ENCODE measurements around the gene ATXN1.

The ATXN1 gene

GRCh38 chr6:16372029-16372776 is 389.1 kb downstream of the ATXN1 start:
- Histone ChIP-seq H3K4me3 (replicated peaks; ENCODE audit: insufficient read depth, low read length) (no peak overlapping the region), H3K27ac (replicated peaks) (no peak overlapping the region), H3K27me3 (ENCODE audit: insufficient read depth, poor library complexity, severe bottlenecking) (no peaks in the 10 kb centered on the region)
- no peak for DNase-seq (ENCODE audit: low read depth in 1 of 2, low spot score in 1 of 2)
- TF ChIP-seq POLR2AphosphoS5 (IDR thresholded peaks at IDR 0.05; ENCODE audit: low read depth) (no peak), GABPA (IDR thresholded peaks at IDR 0.05; ENCODE audit: low read depth) (no peak)

- H3K27ac ChIP-seq (replicated peaks), result no peak overlapping the region
- no peak for DNase-seq (ENCODE audit: low read depth in 1 of 2, low spot score in 1 of 2)
- H3K27me3 ChIP-seq (ENCODE audit: insufficient read depth, poor library complexity, severe bottlenecking), result no peaks in the 10 kb centered on the region
- TF ChIP-seq REST (IDR thresholded peaks at IDR 0.05; ENCODE audit: insufficient replicate concordance, low read depth) (no peak), POLR2AphosphoS5 (IDR thresholded peaks at IDR 0.05; ENCODE audit: low read depth) (no peak), CTCF (IDR thresholded peaks at IDR 0.05; ENCODE audit: insufficient read depth, low read length) (no peak), GABPA (IDR thresholded peaks at IDR 0.05; ENCODE audit: low read depth) (no peak), SPI1 (IDR thresholded peaks at IDR 0.05; ENCODE audit: borderline replicate concordance, low read depth) (no peak)
- H3K4me3 ChIP-seq (replicated peaks; ENCODE audit: insufficient read depth, low read length), result no peak overlapping the region
Measured at GRCh38 chr6:16371401-16371800, 389.9 kb downstream of the ATXN1 start.

GRCh38 chr6:16370943-16371342 is 390.3 kb downstream of the ATXN1 start:
- no peak for TF ChIP-seq GABPA (IDR thresholded peaks at IDR 0.05; ENCODE audit: low read depth)
- TF ChIP-seq CTCF (IDR thresholded peaks at IDR 0.05; ENCODE audit: insufficient read depth, low read length), result no peak
- TF ChIP-seq POLR2AphosphoS5 (IDR thresholded peaks at IDR 0.05; ENCODE audit: low read depth), result no peak
- no peak for TF ChIP-seq SPI1 (IDR thresholded peaks at IDR 0.05; ENCODE audit: borderline replicate concordance, low read depth)
- no peak for TF ChIP-seq REST (IDR thresholded peaks at IDR 0.05; ENCODE audit: insufficient replicate concordance, low read depth)
- DNase-seq (ENCODE audit: low read depth in 1 of 2, low spot score in 1 of 2), result no peak
- no peaks in the 10 kb centered on the region for H3K27me3 ChIP-seq (ENCODE audit: insufficient read depth, poor library complexity, severe bottlenecking)
- H3K27ac ChIP-seq (replicated peaks), result no peak overlapping the region
- H3K4me3 ChIP-seq (replicated peaks; ENCODE audit: insufficient read depth, low read length), result no peak overlapping the region

- TF ChIP-seq CTCF (IDR thresholded peaks at IDR 0.05; ENCODE audit: insufficient read depth, low read length) (no peak), POLR2AphosphoS5 (IDR thresholded peaks at IDR 0.05; ENCODE audit: low read depth) (no peak), GABPA (IDR thresholded peaks at IDR 0.05; ENCODE audit: low read depth) (no peak), SPI1 (IDR thresholded peaks at IDR 0.05; ENCODE audit: borderline replicate concordance, low read depth) (no peak), REST (IDR thresholded peaks at IDR 0.05; ENCODE audit: insufficient replicate concordance, low read depth) (no peak)
- no peak for DNase-seq (ENCODE audit: low read depth in 1 of 2, low spot score in 1 of 2)
- H3K27me3 ChIP-seq (ENCODE audit: insufficient read depth, poor library complexity, severe bottlenecking), result no peaks in the 10 kb centered on the region
- no peak overlapping the region for H3K4me3 ChIP-seq (replicated peaks; ENCODE audit: insufficient read depth, low read length)
- H3K27ac ChIP-seq (replicated peaks), result no peak overlapping the region
Measured at GRCh38 chr6:16369989-16370388, 391.3 kb downstream of the ATXN1 start.

All from HL-60 (cell line).